Mesenchymal stem cell (in vitro differentiated cells and primary cell): Measurements from ENCODE around the gene RASSF8.

Source experiments
- DNase-seq: peaks from one replicate; pipeline ENCODE4 v3.0.0-alpha.2; 2013
- H2AFZ ChIP-seq: one replicate; pipeline ENCODE4 v1.6.1; 2013; ENCODE audit warnings: low read depth, mild to moderate bottlenecking, control low read depth, inconsistent platforms, low read length, moderate library complexity
- H2AK5ac ChIP-seq: 2 replicates; pipeline ENCODE4 v1.6.1; 2013; ENCODE audit warnings: low read length, moderate library complexity, mild to moderate bottlenecking, inconsistent platforms; ENCODE audit not compliant: severe bottlenecking
- H2BK120ac ChIP-seq: one replicate; pipeline ENCODE4 v1.6.1; 2013; ENCODE audit warnings: low read depth, mild to moderate bottlenecking, inconsistent platforms, low read length, moderate library complexity
- H2BK12ac ChIP-seq, 2 experiments: one replicate each; pipeline ENCODE4 v1.6.1; 2013; ENCODE audit warnings: inconsistent platforms in 2 of 2, low read length in 2 of 2, mild to moderate bottlenecking in 2 of 2, moderate library complexity in 2 of 2, control low read depth in 1 of 2
- H2BK15ac ChIP-seq: one replicate; pipeline ENCODE4 v1.6.1; 2013; ENCODE audit warnings: mild to moderate bottlenecking, low read depth, inconsistent platforms; ENCODE audit not compliant: poor library complexity, severe bottlenecking
- H2BK5ac ChIP-seq: 2 replicates; pipeline ENCODE4 v1.6.1; 2013; ENCODE audit warnings: low read depth, mild to moderate bottlenecking, low read length, control low read depth, inconsistent platforms; ENCODE audit not compliant: poor library complexity, severe bottlenecking
- H3K14ac ChIP-seq, 2 experiments: one replicate each; pipeline ENCODE4 v1.6.1; 2013; ENCODE audit warnings: inconsistent platforms in 2 of 2, low read length in 2 of 2, control low read depth in 1 of 2, mild to moderate bottlenecking in 1 of 2, moderate library complexity in 1 of 2
- H3K18ac ChIP-seq, 2 experiments: one replicate each; pipeline ENCODE4 v1.6.1; 2013; ENCODE audit warnings: inconsistent platforms in 2 of 2, low read length in 2 of 2, control low read depth in 1 of 2, low read depth in 1 of 2, mild to moderate bottlenecking in 1 of 2
- H3K23ac ChIP-seq, 2 experiments: one replicate each; pipeline ENCODE4 v1.6.1; 2013; ENCODE audit warnings: inconsistent platforms in 2 of 2, low read length in 2 of 2, mild to moderate bottlenecking in 2 of 2, moderate library complexity in 2 of 2, control low read depth in 1 of 2
- H3K27ac ChIP-seq: 2 replicates; pipeline ENCODE4 v1.5.1; 2013; ENCODE audit warnings: mild to moderate bottlenecking, moderate library complexity, low read length, control low read depth, inconsistent platforms; ENCODE audit not compliant: poor library complexity, severe bottlenecking
- H3K27me3 ChIP-seq, 2 experiments: 2 replicates each; pipeline versions ENCODE4 v1.6.1 to v1.7.0; 2013; ENCODE audit warnings: low read length in 2 of 2, mild to moderate bottlenecking in 2 of 2, moderate library complexity in 2 of 2, control low read depth in 1 of 2, inconsistent platforms in 1 of 2; ENCODE audit not compliant: control insufficient read depth in 1 of 2, insufficient read depth in 1 of 2
- H3K36me3 ChIP-seq, 2 experiments: 2 replicates each; pipeline versions ENCODE4 v1.6.1 to v1.7.0; 2013; ENCODE audit warnings: low read length in 2 of 2, control low read depth in 1 of 2, inconsistent platforms in 1 of 2, low read depth in 1 of 2, mild to moderate bottlenecking in 1 of 2; ENCODE audit not compliant: insufficient read depth in 2 of 2, control insufficient read depth in 1 of 2
- H3K4ac ChIP-seq, 2 experiments: one replicate each; pipeline ENCODE4 v1.6.1; 2013; ENCODE audit warnings: inconsistent platforms in 2 of 2, low read length in 2 of 2, mild to moderate bottlenecking in 2 of 2, moderate library complexity in 2 of 2, control low read depth in 1 of 2, low read depth in 1 of 2
- H3K4me1 ChIP-seq: 2 replicates; pipeline ENCODE4 v1.6.1; 2013; ENCODE audit warnings: low read depth, low read length, control low read depth; ENCODE audit not compliant: control insufficient read depth, insufficient read depth
- H3K4me2 ChIP-seq: 2 replicates; pipeline ENCODE4 v1.6.1; 2013; ENCODE audit warnings: low read length, mild to moderate bottlenecking, inconsistent platforms; ENCODE audit not compliant: poor library complexity, severe bottlenecking
- H3K4me3 ChIP-seq, 2 experiments: 2 replicates each; pipeline versions ENCODE4 v1.5.1 to v1.7.0; 2013; ENCODE audit warnings: low read length in 2 of 2, mild to moderate bottlenecking in 2 of 2, control low read depth in 1 of 2, low read depth in 1 of 2; ENCODE audit not compliant: insufficient read depth in 1 of 2
- H3K79me1 ChIP-seq: replicated peaks from 2 replicates; pipeline ENCODE4 v1.6.1; 2013; ENCODE audit warnings: mild to moderate bottlenecking, control low read depth, low read length, inconsistent platforms; ENCODE audit not compliant: poor library complexity, severe bottlenecking
- H3K9ac ChIP-seq: 2 replicates; pipeline ENCODE4 v1.7.0; 2013; ENCODE audit warnings: mild to moderate bottlenecking, low read length, moderate library complexity
- H3K9me3 ChIP-seq: 2 replicates; pipeline ENCODE4 v1.7.0; 2013; ENCODE audit warnings: mild to moderate bottlenecking, low read length; ENCODE audit not compliant: control insufficient read depth
- H4K8ac ChIP-seq: one replicate; pipeline ENCODE4 v1.6.1; 2013; ENCODE audit warnings: inconsistent platforms, mild to moderate bottlenecking, low read length, moderate library complexity
- H4K91ac ChIP-seq: one replicate; pipeline ENCODE4 v1.6.1; 2013; ENCODE audit warnings: mild to moderate bottlenecking, low read length, inconsistent platforms
- WGBS: methylation state at CpG from one replicate; pipeline ENCODE4 v1.1.7; 2013; ENCODE audit warnings: mixed read lengths; 5-methylcytosine and 5-hydroxymethylcytosine counted together

Gene RASSF8

GRCh38 chr12:26095186-26095585 lies 136.7 kb downstream of the RASSF8 start:
- H3K27ac ChIP-seq = no peak overlapping the region
- H3K36me3 ChIP-seq = peaks cover 0 to 3% of the 10 kb centered on the region in 2 experiments
- H3K9me3 ChIP-seq = no peaks in the 10 kb centered on the region
- no peak overlapping the region for H2BK15ac ChIP-seq
- H3K27me3 ChIP-seq = no peaks in the 10 kb centered on the region
- H3K9ac ChIP-seq = no peak overlapping the region
- H2BK120ac ChIP-seq = no peak overlapping the region
- H3K14ac ChIP-seq = no peak overlapping the region
- no peak overlapping the region for H4K8ac ChIP-seq
- no peaks in the 10 kb centered on the region for H3K79me1 ChIP-seq
- no peak overlapping the region for H2BK12ac ChIP-seq
- no peak overlapping the region for H3K23ac ChIP-seq
- H3K4me2 ChIP-seq = no peak overlapping the region
- H2BK5ac ChIP-seq = no peak overlapping the region
- H2AFZ ChIP-seq = no peak overlapping the region
- peaks cover 4% of the 10 kb centered on the region for H3K4me1 ChIP-seq
- H4K91ac ChIP-seq = no peak overlapping the region
- H3K4me3 ChIP-seq = no peak overlapping the region
- H3K18ac ChIP-seq = no peak overlapping the region
- DNase-seq = no peak
- no peak overlapping the region for H3K4ac ChIP-seq
- 100% methylated on average over 2 of the region's 2 CpGs for WGBS
- H2AK5ac ChIP-seq = no peak overlapping the region

- no peak overlapping the region for H3K14ac ChIP-seq
- H3K27ac ChIP-seq = no peak overlapping the region
- peaks cover 4% of the 10 kb centered on the region for H3K4me1 ChIP-seq
- H2AK5ac ChIP-seq = no peak overlapping the region
- no peak overlapping the region for H3K4me2 ChIP-seq
- no peak for DNase-seq
- no peak overlapping the region for H2BK12ac ChIP-seq
- no peak overlapping the region for H3K4me3 ChIP-seq
- no peaks in the 10 kb centered on the region for H3K27me3 ChIP-seq
- no peak overlapping the region for H2BK5ac ChIP-seq
- 95% methylated on average over 2 of the region's 2 CpGs for WGBS
- H3K18ac ChIP-seq = no peak overlapping the region
- no peak overlapping the region for H4K91ac ChIP-seq
- H3K4ac ChIP-seq = no peak overlapping the region
- no peaks in the 10 kb centered on the region for H3K9me3 ChIP-seq
- H3K79me1 ChIP-seq = no peaks in the 10 kb centered on the region
- H2BK120ac ChIP-seq = no peak overlapping the region
- no peak overlapping the region for H3K23ac ChIP-seq
- H4K8ac ChIP-seq = no peak overlapping the region
- H2BK15ac ChIP-seq = no peak overlapping the region
- H3K9ac ChIP-seq = no peak overlapping the region
- H2AFZ ChIP-seq = no peak overlapping the region
- H3K36me3 ChIP-seq = peaks cover 0 to 3% of the 10 kb centered on the region in 2 experiments
Measured at GRCh38 chr12:26096036-26096435, 137.6 kb downstream of the RASSF8 start.

DNA sequence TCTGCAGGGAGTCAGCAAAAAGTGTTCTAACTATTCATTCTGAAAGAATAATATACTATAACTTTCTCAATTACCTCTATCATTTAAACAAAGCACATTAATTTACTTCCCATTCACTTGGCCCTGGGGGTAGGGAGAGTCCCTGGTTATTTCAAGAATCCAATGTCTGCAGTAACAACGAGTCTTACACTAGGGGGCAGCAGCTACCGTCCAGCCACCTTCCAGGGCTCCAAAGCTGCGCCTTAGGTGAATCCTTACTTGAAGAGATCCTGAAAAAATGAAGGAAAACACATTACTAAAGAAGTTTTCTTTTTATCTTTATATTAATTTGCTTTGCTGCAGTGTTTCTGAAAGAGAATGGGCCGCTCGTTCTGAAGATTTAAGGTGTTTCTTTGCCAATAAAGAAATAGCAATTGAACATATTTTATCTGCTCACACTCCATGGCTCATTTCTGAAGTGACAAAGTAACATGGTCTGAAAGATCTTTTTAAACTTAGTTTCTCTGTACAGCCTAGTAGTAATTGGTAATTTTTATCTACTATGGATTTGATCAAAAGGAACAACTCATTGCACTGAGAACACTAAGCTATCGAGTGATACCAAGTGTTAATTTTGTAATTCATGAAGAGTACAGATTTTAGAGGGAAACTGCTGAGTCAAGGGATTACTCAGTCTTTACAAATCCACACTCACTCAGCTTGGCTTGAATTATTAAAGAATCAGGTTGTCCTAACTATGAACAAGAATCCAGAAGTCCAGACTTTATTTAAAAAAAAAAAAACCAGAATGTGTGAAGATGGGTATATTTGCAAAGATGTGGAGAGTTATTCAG lies 138.8 kb downstream of the RASSF8 start:
- Histone ChIP-seq H3K27ac (no peak overlapping the region), H3K4me1 (peaks cover 2% of the 10 kb centered on the region), H2BK5ac (no peak overlapping the region), H4K91ac (no peak overlapping the region), H3K23ac (no peak overlapping the region), H3K79me1 (no peaks in the 10 kb centered on the region), H3K9me3 (no peaks in the 10 kb centered on the region), H2AK5ac (no peak overlapping the region), H3K4ac (no peak overlapping the region), H4K8ac (no peak overlapping the region), H3K36me3 (peaks cover 0 to 3% of the 10 kb centered on the region in 2 experiments), H2AFZ (no peak overlapping the region), H2BK15ac (no peak overlapping the region), H3K9ac (peak overlapping the region; percentile 85), H3K18ac (no peak overlapping the region), H3K4me3 (peak overlapping the region in 1 of 2 experiments; percentile 50), H2BK120ac (no peak overlapping the region), H3K27me3 (no peaks in the 10 kb centered on the region), H3K14ac (no peak overlapping the region), H2BK12ac (no peak overlapping the region), H3K4me2 (no peak overlapping the region)
- 0% methylated on average over 2 of the region's 6 CpGs for WGBS
- DNase-seq = peak; percentile 75

DNA sequence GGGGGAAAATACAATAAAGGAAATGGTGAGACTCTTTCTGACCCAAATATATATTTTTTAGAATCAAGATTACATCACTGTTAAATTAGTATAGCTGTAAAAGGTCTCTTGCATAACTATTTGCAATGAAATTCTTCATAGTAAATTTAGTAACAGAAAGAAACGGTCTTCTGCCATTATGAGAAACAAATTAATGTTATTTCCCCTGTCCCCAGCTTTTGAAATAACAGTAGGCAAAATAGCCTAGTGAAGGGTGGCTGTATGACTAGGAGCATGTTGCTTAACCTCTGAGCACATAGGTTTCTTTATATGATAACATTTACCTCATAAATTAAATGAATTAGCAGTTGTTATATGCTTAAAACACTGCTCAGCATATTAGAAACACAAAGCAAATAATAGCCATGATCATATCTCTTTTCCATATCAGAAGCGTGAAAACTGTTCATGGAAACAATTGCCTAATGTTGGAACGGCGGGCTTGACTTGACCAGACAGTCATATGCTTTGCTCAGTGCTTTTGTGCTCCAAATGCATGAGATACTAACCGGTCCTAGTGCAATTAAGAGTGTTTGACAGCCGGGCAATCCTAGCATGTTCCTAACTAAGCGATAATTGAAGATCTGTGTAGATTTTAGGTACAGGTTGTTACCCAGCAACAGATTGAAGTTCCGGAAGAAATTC lies 142.3 kb downstream of the RASSF8 start:
- H3K79me1 ChIP-seq = no peaks in the 10 kb centered on the region
- no peak overlapping the region for H2AFZ ChIP-seq
- H3K9ac ChIP-seq = no peak overlapping the region
- H2BK15ac ChIP-seq = no peak overlapping the region
- no peak overlapping the region for H3K27ac ChIP-seq
- no peak overlapping the region for H3K4me2 ChIP-seq
- H3K9me3 ChIP-seq = no peaks in the 10 kb centered on the region
- no peak overlapping the region for H4K91ac ChIP-seq
- H2BK12ac ChIP-seq = no peak overlapping the region
- no peaks in the 10 kb centered on the region for H3K27me3 ChIP-seq
- 95% methylated on average over 5 of the region's 8 CpGs for WGBS
- no peak overlapping the region for H3K4me3 ChIP-seq
- H4K8ac ChIP-seq = no peak overlapping the region
- peaks cover 0 to under 1% of the 10 kb centered on the region in 2 experiments for H3K36me3 ChIP-seq
- no peak overlapping the region for H3K23ac ChIP-seq
- no peak overlapping the region for H3K14ac ChIP-seq
- H3K4me1 ChIP-seq = no peaks in the 10 kb centered on the region
- DNase-seq = no peak
- H2BK5ac ChIP-seq = no peak overlapping the region
- no peak overlapping the region for H3K18ac ChIP-seq
- H2BK120ac ChIP-seq = no peak overlapping the region
- H2AK5ac ChIP-seq = no peak overlapping the region
- no peak overlapping the region for H3K4ac ChIP-seq
